Measurements from ENCODE around the gene CIITA.

GRCh38 chr16:10923146-10923649, 46.2 kb downstream of the CIITA start:
- TF ChIP-seq ATF3 (IDR thresholded peaks at IDR 0.05) (no peak), ATF3 (CRISPR knock-in tag; conservative IDR thresholded peaks at IDR 0.05) (no peak), L3MBTL2 (IDR thresholded peaks at IDR 0.05) (no peak), ZNF175 (CRISPR knock-in tag; IDR thresholded peaks at IDR 0.05; ENCODE audit: low read depth) (no peak), KAT2B (IDR thresholded peaks at IDR 0.05; ENCODE audit: low read depth, low read length) (no peak), DPF2 (IDR thresholded peaks at IDR 0.05) (no peak), POLR2A (conservative IDR thresholded peaks at IDR 0.05) (no peak), CTCF (IDR thresholded peaks at IDR 0.05 in 2 of 3, conservative IDR thresholded peaks at IDR 0.05 in 1 of 3; ENCODE audit: insufficient read depth in 2 of 3, low read depth in 1 of 3, low read length in 3 of 3) (no peak), GABPA (tag; conservative IDR thresholded peaks at IDR 0.05; ENCODE audit: low read depth) (no peak), ZNF75A (CRISPR knock-in tag; IDR thresholded peaks at IDR 0.05) (no peak), BMI1 (IDR thresholded peaks at IDR 0.05; ENCODE audit: low read length) (no peak), MYC (IDR thresholded peaks at IDR 0.05; ENCODE audit: low read depth, low read length) (no peak), MYC (CRISPR knock-in tag; IDR thresholded peaks at IDR 0.05; ENCODE audit: borderline replicate concordance, low read depth) (no peak), ZHX1 (conservative IDR thresholded peaks at IDR 0.05; ENCODE audit: low read length) (no peak), MAFK (IDR thresholded peaks at IDR 0.05; ENCODE audit: low read length) (no peak), CREB5 (CRISPR knock-in tag; IDR thresholded peaks at IDR 0.05) (no peak)
